WERI-Rb-1 (cell line): Measurements from ENCODE around the gene MBD5.

Source experiments
- DNase-seq: peaks from one replicate; pipeline ENCODE4 v3.0.0-alpha.2; 2020
- H3K27ac ChIP-seq: fragments of 250-450 bp; sonication (Bioruptor Pico); 2 replicates; pipeline ENCODE4 v1.5.1; 2020; ENCODE audit warnings: mild to moderate bottlenecking, moderate library complexity
- H3K27me3 ChIP-seq: fragments of 250-450 bp; sonication (Bioruptor Pico); 2 replicates; pipeline ENCODE4 v1.5.1; 2021; ENCODE audit warnings: mild to moderate bottlenecking, low read depth, moderate library complexity; ENCODE audit not compliant: insufficient read depth, severe bottlenecking
- H3K36me3 ChIP-seq: fragments of 250-450 bp; sonication (Bioruptor Pico); 2 replicates; pipeline ENCODE4 v1.5.1; 2020; ENCODE audit warnings: mild to moderate bottlenecking, moderate library complexity
- H3K4me3 ChIP-seq: 2 replicates; pipeline ENCODE4 v1.5.1; 2011; ENCODE audit warnings: low read depth, mild to moderate bottlenecking, control low read depth, low read length
- H3K9me3 ChIP-seq: fragments of 250-450 bp; sonication (Bioruptor Pico); 2 replicates; pipeline ENCODE4 v1.5.1; 2021; ENCODE audit warnings: mild to moderate bottlenecking, moderate library complexity; ENCODE audit not compliant: severe bottlenecking
- TF ChIP-seq, protein P1 (sequence below): IDR thresholded peaks from 2 replicates; pipeline ENCODE4 v1.5.1; 2011; ENCODE audit warnings: low read depth, mild to moderate bottlenecking, control low read depth, inconsistent platforms, low read length

MBD5 gene

DNA sequence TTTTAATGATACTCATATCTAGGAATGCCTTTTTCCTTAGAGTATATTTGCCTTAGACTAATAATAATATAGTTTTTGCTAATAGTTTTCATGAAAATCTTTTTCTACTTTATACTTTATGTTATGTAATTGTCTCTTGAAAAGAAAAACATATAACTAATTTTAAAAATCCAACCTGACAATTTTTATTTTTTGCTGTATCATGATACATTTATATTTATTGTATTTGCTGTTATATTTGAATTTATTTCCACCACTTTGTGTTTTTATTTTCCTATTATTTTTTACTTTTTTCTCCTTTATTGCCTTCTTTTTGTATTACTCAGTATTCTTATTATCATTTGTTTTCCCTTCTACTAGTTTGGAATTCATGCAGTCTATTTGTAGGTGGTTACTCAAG lies 85.4 kb downstream of the MBD5 start:
- Histone ChIP-seq H3K4me3 (no peak overlapping the region), H3K9me3 (no peaks in the 10 kb centered on the region), H3K36me3 (no peaks in the 10 kb centered on the region), H3K27me3 (no peaks in the 10 kb centered on the region), H3K27ac (no peak overlapping the region)
- TF ChIP-seq, protein P1, sequence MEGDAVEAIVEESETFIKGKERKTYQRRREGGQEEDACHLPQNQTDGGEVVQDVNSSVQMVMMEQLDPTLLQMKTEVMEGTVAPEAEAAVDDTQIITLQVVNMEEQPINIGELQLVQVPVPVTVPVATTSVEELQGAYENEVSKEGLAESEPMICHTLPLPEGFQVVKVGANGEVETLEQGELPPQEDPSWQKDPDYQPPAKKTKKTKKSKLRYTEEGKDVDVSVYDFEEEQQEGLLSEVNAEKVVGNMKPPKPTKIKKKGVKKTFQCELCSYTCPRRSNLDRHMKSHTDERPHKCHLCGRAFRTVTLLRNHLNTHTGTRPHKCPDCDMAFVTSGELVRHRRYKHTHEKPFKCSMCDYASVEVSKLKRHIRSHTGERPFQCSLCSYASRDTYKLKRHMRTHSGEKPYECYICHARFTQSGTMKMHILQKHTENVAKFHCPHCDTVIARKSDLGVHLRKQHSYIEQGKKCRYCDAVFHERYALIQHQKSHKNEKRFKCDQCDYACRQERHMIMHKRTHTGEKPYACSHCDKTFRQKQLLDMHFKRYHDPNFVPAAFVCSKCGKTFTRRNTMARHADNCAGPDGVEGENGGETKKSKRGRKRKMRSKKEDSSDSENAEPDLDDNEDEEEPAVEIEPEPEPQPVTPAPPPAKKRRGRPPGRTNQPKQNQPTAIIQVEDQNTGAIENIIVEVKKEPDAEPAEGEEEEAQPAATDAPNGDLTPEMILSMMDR, result no peak
- DNase-seq, result no peak

GRCh38 chr2:148108385-148108784 lies 87.5 kb downstream of the MBD5 start:
- no peak overlapping the region for H3K4me3 ChIP-seq
- H3K27me3 ChIP-seq, result no peaks in the 10 kb centered on the region
- no peaks in the 10 kb centered on the region for H3K9me3 ChIP-seq
- H3K27ac ChIP-seq, result no peak overlapping the region
- TF ChIP-seq, protein P1, result no peak
- no peak for DNase-seq
- H3K36me3 ChIP-seq, result no peaks in the 10 kb centered on the region

DNA sequence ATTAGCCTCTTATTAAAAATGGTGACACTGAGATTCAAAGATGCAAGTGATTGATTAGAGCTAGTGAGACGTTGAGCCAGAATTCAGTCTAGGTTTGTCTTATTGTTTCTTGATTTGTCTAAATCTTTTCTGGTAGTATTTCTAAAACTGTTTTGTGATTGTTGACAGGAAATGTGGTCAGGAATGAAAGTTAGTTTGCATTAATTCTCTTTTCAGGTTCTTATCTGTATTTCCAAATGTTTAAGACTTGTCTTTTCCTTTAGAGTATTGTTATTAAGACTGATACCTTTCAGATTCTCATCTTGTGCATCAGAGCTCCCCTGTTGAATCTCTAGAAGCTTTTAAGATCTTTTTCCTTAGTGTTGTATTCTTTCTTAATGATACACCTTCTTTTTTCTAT lies 89.3 kb downstream of the MBD5 start:
- H3K27me3 ChIP-seq, result no peaks in the 10 kb centered on the region

GRCh38 chr2:148122788-148123187 lies 101.9 kb downstream of the MBD5 start:
- Histone ChIP-seq H3K27ac (no peak overlapping the region), H3K36me3 (no peaks in the 10 kb centered on the region), H3K4me3 (no peak overlapping the region), H3K9me3 (no peaks in the 10 kb centered on the region), H3K27me3 (no peaks in the 10 kb centered on the region)
- TF ChIP-seq, protein P1, result no peak
- DNase-seq, result no peak

More for the DNA sequence above, 89.3 kb downstream of the MBD5 start:
- TF ChIP-seq, protein P1, result no peak
- no peaks in the 10 kb centered on the region for H3K9me3 ChIP-seq
- no peak for DNase-seq
- H3K36me3 ChIP-seq, result no peaks in the 10 kb centered on the region
- no peak overlapping the region for H3K27ac ChIP-seq
- no peak overlapping the region for H3K4me3 ChIP-seq

GRCh38 chr2:148124271-148124670 lies 103.4 kb downstream of the MBD5 start:
- Histone ChIP-seq H3K27ac (no peak overlapping the region), H3K36me3 (no peaks in the 10 kb centered on the region), H3K27me3 (no peaks in the 10 kb centered on the region), H3K4me3 (no peak overlapping the region), H3K9me3 (no peaks in the 10 kb centered on the region)
- TF ChIP-seq, protein P1, result no peak
- DNase-seq, result no peak

GRCh38 chr2:148130581-148130980 lies 109.7 kb downstream of the MBD5 start:
- H3K4me3 ChIP-seq, result no peak overlapping the region
- no peaks in the 10 kb centered on the region for H3K36me3 ChIP-seq
- no peak overlapping the region for H3K27ac ChIP-seq
- TF ChIP-seq, protein P1, result no peak
- H3K9me3 ChIP-seq, result no peaks in the 10 kb centered on the region
- DNase-seq, result no peak
- no peaks in the 10 kb centered on the region for H3K27me3 ChIP-seq
